PC-9 (cell line): ENCODE measurements around the gene AHRR. TPM values are rescaled to one million over a fixed set of nuclear protein-coding genes. Genes with fewer than 3 reads are reported as not detected.

ENCODE experiments used
- BruUV-seq: library from RNA; stranded (reverse); fragments of 400-500 nt; replicated peaks from 2 replicates; lab custom pipeline; 2021; lab: Mats Ljungman, UMichigan
- CTCF ChIA-PET: fragments of 300-600 bp; sonication (Branson Sonifier 250); formaldehyde crosslinking; loops from one replicate; lab custom pipeline; 2022; ENCODE audit warnings: antibody characterized with exemption; lab: Charles Lee
- POLR2A ChIA-PET: fragments of 300-600 bp; sonication (Branson Sonifier 250); formaldehyde crosslinking; loops from one replicate; lab custom pipeline; 2022; ENCODE audit warnings: antibody characterized with exemption; ENCODE audit not compliant: unreplicated experiment; lab: Charles Lee
- DNase-seq, 2 experiments: peaks; one replicate each; pipeline versions ENCODE4 v3.0.0 to v3.0.0-alpha.2; 2015 to 2022; ENCODE audit warnings: mixed read lengths in 1 of 2
- H2AFZ ChIP-seq: fragments of 200-600 bp; sonication (generic); 2 replicates; pipeline ENCODE4 v1.8.1; 2017; ENCODE audit warnings: antibody characterized with exemption
- H3F3A ChIP-seq: fragments of 200-600 bp; sonication (generic); 2 replicates; pipeline ENCODE4 v1.8.1; 2017; ENCODE audit warnings: antibody characterized with exemption, mild to moderate bottlenecking, low read depth; ENCODE audit not compliant: insufficient read depth
- H3K27ac ChIP-seq: fragments of 200-600 bp; sonication (generic); 2 replicates; pipeline ENCODE4 v1.6.1; 2016; ENCODE audit warnings: mixed run types
- H3K27me3 ChIP-seq: fragments of 200-600 bp; sonication (generic); 2 replicates; pipeline ENCODE4 v1.6.1; 2016; ENCODE audit warnings: low read depth, mixed run types; ENCODE audit not compliant: insufficient read depth
- H3K36me3 ChIP-seq: fragments of 200-600 bp; sonication (generic); 2 replicates; pipeline ENCODE4 v1.6.1; 2016; ENCODE audit warnings: low read depth, mixed run types
- H3K4me1 ChIP-seq: fragments of 200-600 bp; sonication (generic); replicated peaks from 2 replicates; pipeline ENCODE4 v1.6.1; 2016; ENCODE audit warnings: mixed run types; ENCODE audit not compliant: insufficient read depth
- H3K4me2 ChIP-seq: fragments of 200-600 bp; sonication (generic); 2 replicates; pipeline ENCODE4 v1.6.1; 2017; ENCODE audit warnings: mixed run types
- H3K4me3 ChIP-seq: fragments of 200-600 bp; sonication (generic); 2 replicates; pipeline ENCODE4 v1.6.1; 2016; ENCODE audit warnings: mixed run types
- H3K79me2 ChIP-seq: fragments of 200-600 bp; sonication (generic); 2 replicates; pipeline ENCODE4 v1.6.1; 2017; ENCODE audit warnings: low read depth, mixed run types
- H3K9me2 ChIP-seq: fragments of 200-600 bp; sonication (generic); 2 replicates; pipeline ENCODE4 v1.8.1; 2017; ENCODE audit warnings: mild to moderate bottlenecking; ENCODE audit not compliant: insufficient read depth
- H3K9me3 ChIP-seq: fragments of 200-600 bp; sonication (generic); 2 replicates; pipeline ENCODE4 v1.8.1; 2016; ENCODE audit warnings: low read depth; ENCODE audit not compliant: insufficient read depth
- H4K20me1 ChIP-seq: fragments of 200-600 bp; sonication (generic); 2 replicates; pipeline ENCODE4 v1.8.1; 2017; ENCODE audit not compliant: insufficient read depth
- CTCF ChIP-seq: fragments of 200-600 bp; sonication (generic); conservative IDR thresholded peaks from 2 replicates; pipeline ENCODE4 v1.6.1; 2017; ENCODE audit warnings: mixed run types, antibody characterized with exemption, mild to moderate bottlenecking, moderate library complexity
- EZH2 ChIP-seq: fragments of 200-600 bp; sonication (generic); IDR thresholded peaks from 2 replicates; pipeline ENCODE4 v1.8.0; 2017; ENCODE audit warnings: antibody characterized with exemption, low read depth
- intact Hi-C: fragments of 100-400 bp; cut with micrococcal nuclease; formaldehyde crosslinking; loops from one replicate; pipeline ENCODE4 v1.10.0; 2022; ENCODE audit not compliant: unreplicated experiment
- total RNA-seq: library from RNA; stranded (reverse); gene quantifications from 2 replicates; pipeline ENCODE4 v1.2.3, GENCODE V29; 2021

Gene AHRR
- total RNA-seq, 1 experiment from 2014 or later: 7.2 TPM

DNA sequence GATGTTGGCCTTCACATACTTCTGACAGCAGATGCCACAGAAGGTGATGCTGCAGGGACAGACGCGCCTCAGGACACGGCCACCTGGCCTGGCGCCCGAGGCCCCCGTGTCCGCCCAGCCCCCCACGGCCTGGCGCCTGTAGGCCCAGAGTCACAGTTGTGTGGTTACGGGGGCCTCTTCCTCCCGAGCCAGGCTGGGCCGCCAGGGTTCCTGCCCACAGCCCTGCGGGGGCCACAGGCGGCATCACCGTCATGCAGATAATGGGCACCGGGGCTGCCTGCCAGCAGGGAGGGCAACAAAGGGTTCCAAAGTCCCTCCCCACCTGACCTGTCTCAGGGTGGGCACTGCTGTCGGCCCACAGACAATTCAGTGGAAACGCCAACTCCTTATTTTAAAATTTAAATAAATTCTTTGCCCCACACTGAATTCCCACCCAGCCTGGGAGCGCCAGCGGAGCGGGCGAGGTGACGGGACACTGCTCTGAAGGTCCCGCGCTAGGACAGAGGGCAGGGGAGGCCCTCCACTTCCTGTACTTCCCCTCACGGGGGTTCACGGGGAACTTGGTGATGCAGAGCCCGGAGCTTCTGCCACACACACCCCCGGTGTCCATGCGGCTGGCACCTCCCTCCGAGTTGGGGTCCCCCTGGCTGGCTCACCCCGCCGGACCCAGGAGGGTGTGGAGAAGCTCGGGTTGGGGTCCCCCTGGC is 162.1 kb downstream of the AHRR start:
- Histone ChIP-seq H3K9me2 (no peaks in the 10 kb centered on the region), H2AFZ (no peak overlapping the region), H3K9me3 (no peaks in the 10 kb centered on the region), H3K4me2 (no peak overlapping the region), H3K27ac (no peak overlapping the region), H3K79me2 (no peaks in the 10 kb centered on the region), H3K4me1 (peaks cover 17% of the 10 kb centered on the region), H3K27me3 (no peaks in the 10 kb centered on the region; the same call in 1 of the 2 replicates), H3F3A (peaks cover 8% of the 10 kb centered on the region; the same call in 1 of the 2 replicates), H3K4me3 (no peak overlapping the region), H4K20me1 (no peaks in the 10 kb centered on the region; the same call in 1 of the 2 replicates), H3K36me3 (no peaks in the 10 kb centered on the region)
- no peak for DNase-seq
- intact Hi-C loops: no loop called here
- CTCF ChIA-PET: no interaction called here
- TF ChIP-seq EZH2: no peak
- no peak for TF ChIP-seq CTCF
- POLR2A ChIA-PET: no interaction called here
- no TSS peak for BruUV-seq

DNA sequence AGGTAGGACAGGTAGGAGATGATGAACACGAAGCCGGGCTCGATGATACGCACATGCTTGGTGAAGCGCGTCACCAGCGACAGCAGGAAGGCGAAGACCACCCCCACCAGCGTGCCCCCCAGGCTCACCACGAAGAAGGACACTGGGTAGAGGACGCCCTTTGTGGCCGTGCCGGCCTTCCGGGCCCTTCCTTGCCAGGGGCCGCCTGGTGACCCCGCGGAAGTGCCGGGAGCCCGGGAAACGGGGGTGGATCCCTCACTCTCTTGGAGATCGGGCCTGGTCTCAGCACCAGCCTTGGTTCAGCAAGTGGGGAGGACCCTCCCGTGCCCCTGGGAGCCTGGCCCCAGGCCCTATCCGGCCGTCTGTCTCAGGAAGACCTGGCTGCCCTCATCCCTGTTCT is 163.0 kb downstream of the AHRR start:
- Histone ChIP-seq H3K4me3 (no peak overlapping the region), H3K27me3 (no peaks in the 10 kb centered on the region; the same call in none of the 2 replicates), H3K79me2 (no peaks in the 10 kb centered on the region), H3K36me3 (no peaks in the 10 kb centered on the region), H3K4me1 (peaks cover 17% of the 10 kb centered on the region), H3K9me2 (no peaks in the 10 kb centered on the region), H3K9me3 (no peaks in the 10 kb centered on the region), H4K20me1 (no peaks in the 10 kb centered on the region; the same call in 1 of the 2 replicates), H2AFZ (no peak overlapping the region), H3K4me2 (no peak overlapping the region), H3F3A (peaks cover 8% of the 10 kb centered on the region; the same call in 1 of the 2 replicates), H3K27ac (no peak overlapping the region)
- intact Hi-C loops: no loop called here
- ChIA-PET CTCF (no interaction called here), POLR2A (no interaction called here)
- TF ChIP-seq EZH2 (no peak), CTCF (no peak)
- DNase-seq: no peak
- BruUV-seq: no TSS peak

DNA sequence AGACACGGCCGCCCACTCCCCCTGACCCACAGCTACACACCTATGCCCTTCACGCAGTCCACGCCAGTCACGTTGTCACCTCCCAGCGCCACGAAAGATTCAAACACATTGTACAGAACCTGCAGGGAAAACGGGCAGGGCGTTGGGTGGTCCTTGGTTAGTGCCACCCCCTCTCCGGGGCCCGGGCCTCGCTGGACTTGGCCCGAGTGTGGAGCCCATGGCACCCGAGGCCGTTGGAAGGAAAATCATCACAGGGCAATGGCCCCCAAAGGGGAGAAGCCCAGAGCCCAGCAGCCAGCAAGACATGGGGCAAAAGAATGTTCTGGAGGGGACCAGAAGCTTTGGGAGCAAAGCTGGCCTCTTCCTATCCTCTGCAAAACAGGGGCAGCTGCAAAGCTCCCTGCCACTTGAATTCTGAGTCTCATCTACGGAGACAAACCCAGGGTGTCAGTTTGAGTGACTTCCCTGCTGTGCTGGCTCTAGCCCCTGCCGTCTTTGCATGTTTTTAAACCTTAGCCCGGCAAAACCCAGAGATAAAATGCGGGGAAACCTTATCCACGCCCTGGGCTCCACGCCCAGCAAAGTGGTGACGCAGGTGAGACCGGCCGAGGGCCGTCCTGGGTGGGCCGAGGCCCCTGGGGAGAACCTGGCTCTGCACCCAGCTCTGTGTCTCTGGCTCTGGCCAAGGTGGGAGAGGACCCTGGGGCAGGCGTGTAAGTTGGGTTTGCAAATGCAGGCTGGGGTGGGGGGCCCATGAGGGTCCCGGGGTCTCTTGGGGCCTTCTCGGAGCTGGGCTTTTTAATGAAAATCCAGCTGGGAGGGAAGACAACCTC is 163.8 kb downstream of the AHRR start:
- POLR2A ChIA-PET: no interaction called here
- no TSS peak for BruUV-seq
- no peaks in the 10 kb centered on the region; the same call in 1 of the 2 replicates for H4K20me1 ChIP-seq
- H3K9me3 ChIP-seq: no peaks in the 10 kb centered on the region
- no peaks in the 10 kb centered on the region for H3K79me2 ChIP-seq
- H2AFZ ChIP-seq: no peak overlapping the region
- peak overlapping the region; percentile 30 for H3K4me2 ChIP-seq
- peaks cover 8% of the 10 kb centered on the region; the same call in 1 of the 2 replicates for H3F3A ChIP-seq
- H3K36me3 ChIP-seq: no peaks in the 10 kb centered on the region
- peaks cover 14% of the 10 kb centered on the region for H3K4me1 ChIP-seq
- CTCF ChIA-PET: no interaction called here
- no peak for DNase-seq
- no peak overlapping the region for H3K27ac ChIP-seq
- intact Hi-C loops: no loop called here
- no peaks in the 10 kb centered on the region for H3K9me2 ChIP-seq
- H3K4me3 ChIP-seq: no peak overlapping the region
- peaks cover 4% of the 10 kb centered on the region for H3K27me3 ChIP-seq
- TF ChIP-seq CTCF (no peak), EZH2 (no peak)
